IMR-90 (cell line): ENCODE measurements around the gene LRRTM3. TPM values are rescaled to one million over a fixed set of nuclear protein-coding genes. Genes with fewer than 3 reads are reported as not detected.

Experiments
- ATAC-seq: fragments of 200-7000 bp; cut with Tn5 transposase; 2 replicates; pipeline ENCODE4 v1.9.1; 2020; ENCODE audit warnings: low read depth, mild to moderate bottlenecking, moderate library complexity
- BruUV-seq: library from RNA; stranded (reverse); fragments of 400-500 nt; replicated peaks from 2 replicates; lab custom pipeline; 2021; lab: Mats Ljungman, UMichigan
- CTCF ChIA-PET: fragments of 300-600 bp; formaldehyde crosslinking; extraction: SDS; loops from one replicate; lab custom pipeline; 2021; ENCODE audit warnings: antibody characterized with exemption; lab: Yijun Ruan, JAX
- POLR2A ChIA-PET: fragments of 300-600 bp; sonication (Branson Sonifier 250); formaldehyde crosslinking; loops from one replicate; lab custom pipeline; 2022; ENCODE audit warnings: antibody characterized with exemption; ENCODE audit not compliant: unreplicated experiment; lab: Charles Lee
- DNase-seq: peaks from one replicate; pipeline ENCODE4 v3.0.0; 2013
- H2AFZ ChIP-seq: replicated peaks from 2 replicates; pipeline ENCODE3; 2013; ENCODE audit warnings: low read length, mild to moderate bottlenecking; ENCODE audit not compliant: poor library complexity
- H2AK5ac ChIP-seq: 2 replicates; pipeline ENCODE4 v1.6.1; 2013; ENCODE audit warnings: low read depth, low read length, inconsistent platforms
- H2AK9ac ChIP-seq: replicated peaks from 2 replicates; pipeline ENCODE3; 2013; ENCODE audit warnings: mild to moderate bottlenecking, low read depth, low read length, moderate library complexity; ENCODE audit not compliant: poor library complexity
- H2BK120ac ChIP-seq: 2 replicates; pipeline ENCODE4 v1.6.1; 2013; ENCODE audit warnings: low read depth, low read length, inconsistent platforms
- H2BK15ac ChIP-seq: 3 replicates; pipeline ENCODE4 v1.6.1; 2013; ENCODE audit warnings: low read depth, low read length, inconsistent platforms
- H2BK20ac ChIP-seq: 2 replicates; pipeline ENCODE4 v1.6.1; 2013; ENCODE audit warnings: low read depth, mild to moderate bottlenecking, inconsistent platforms, low read length, moderate library complexity
- H2BK5ac ChIP-seq: 2 replicates; pipeline ENCODE4 v1.6.1; 2013; ENCODE audit warnings: mild to moderate bottlenecking, low read depth, low read length, inconsistent platforms; ENCODE audit not compliant: poor library complexity, severe bottlenecking
- H3K14ac ChIP-seq: replicated peaks from 2 replicates; pipeline ENCODE4 v1.6.1; 2013; ENCODE audit warnings: low read depth, low read length, inconsistent platforms
- H3K18ac ChIP-seq: 2 replicates; pipeline ENCODE4 v1.6.1; 2013; ENCODE audit warnings: low read depth, low read length, control low read depth
- H3K23ac ChIP-seq: 2 replicates; pipeline ENCODE4 v1.6.1; 2013; ENCODE audit warnings: low read depth, low read length, inconsistent platforms
- H3K27ac ChIP-seq: 2 replicates; pipeline ENCODE4 v1.5.1; 2013; ENCODE audit warnings: mild to moderate bottlenecking, control low read depth, low read length; ENCODE audit not compliant: insufficient read depth
- H3K27me3 ChIP-seq: 2 replicates; pipeline ENCODE4 v1.6.1; 2013; ENCODE audit warnings: low read length; ENCODE audit not compliant: control insufficient read depth, insufficient read depth
- H3K36me3 ChIP-seq: 2 replicates; pipeline ENCODE4 v1.6.1; 2013; ENCODE audit warnings: low read length, mixed read lengths; ENCODE audit not compliant: control insufficient read depth, insufficient read depth
- H3K4ac ChIP-seq: 2 replicates; pipeline ENCODE4 v1.6.1; 2013; ENCODE audit warnings: low read depth, low read length, inconsistent platforms
- H3K4me1 ChIP-seq: 2 replicates; pipeline ENCODE4 v1.6.1; 2013; ENCODE audit warnings: low read length, mixed read lengths; ENCODE audit not compliant: control insufficient read depth, insufficient read depth
- H3K4me2 ChIP-seq: 2 replicates; pipeline ENCODE4 v1.6.1; 2013; ENCODE audit warnings: low read depth, mild to moderate bottlenecking, control low read depth, low read length, moderate library complexity
- H3K4me3 ChIP-seq: 2 replicates; pipeline ENCODE4 v1.5.1; 2013; ENCODE audit warnings: low read depth, mild to moderate bottlenecking, control low read depth, low read length, moderate library complexity; ENCODE audit not compliant: insufficient read depth
- H3K56ac ChIP-seq: 2 replicates; pipeline ENCODE4 v1.6.1; 2013; ENCODE audit warnings: low read length, inconsistent platforms; ENCODE audit not compliant: insufficient read depth; ENCODE audit errors: extremely low read depth
- H3K79me1 ChIP-seq, 2 experiments: 2 replicates each; pipeline ENCODE4 v1.6.1; 2013; ENCODE audit warnings: low read length in 2 of 2, inconsistent platforms in 1 of 2, low read depth in 1 of 2
- H3K9ac ChIP-seq: 2 replicates; pipeline ENCODE4 v1.6.1; 2013; ENCODE audit warnings: low read depth, low read length, control low read depth
- H3K9me1 ChIP-seq: 2 replicates; pipeline ENCODE4 v1.6.1; 2013; ENCODE audit warnings: low read length, inconsistent platforms; ENCODE audit not compliant: insufficient read depth
- H3K9me3 ChIP-seq: 2 replicates; pipeline ENCODE4 v1.6.1; 2013; ENCODE audit warnings: low read length; ENCODE audit not compliant: control insufficient read depth, insufficient read depth
- H4K20me1 ChIP-seq: 2 replicates; pipeline ENCODE4 v1.6.1; 2013; ENCODE audit warnings: low read length, inconsistent platforms; ENCODE audit not compliant: insufficient read depth
- H4K5ac ChIP-seq: 2 replicates; pipeline ENCODE4 v1.6.1; 2013; ENCODE audit warnings: mild to moderate bottlenecking, low read depth, low read length, control low read depth
- H4K8ac ChIP-seq, 2 experiments: 2 replicates each; pipeline ENCODE4 v1.6.1; 2013; ENCODE audit warnings: low read depth in 2 of 2, low read length in 2 of 2, control low read depth in 1 of 2, inconsistent platforms in 1 of 2
- H4K91ac ChIP-seq: 2 replicates; pipeline ENCODE4 v1.6.1; 2013; ENCODE audit warnings: low read depth, low read length, inconsistent platforms; ENCODE audit not compliant: insufficient read depth
- CEBPB ChIP-seq: IDR thresholded peaks from 2 replicates; pipeline ENCODE4 v1.6.1; 2012; ENCODE audit warnings: low read depth, low read length, improper control_type of control experiment
- MXI1 ChIP-seq: IDR thresholded peaks from 2 replicates; pipeline ENCODE4 v1.6.1; 2012; ENCODE audit warnings: low read depth, mild to moderate bottlenecking, low read length, moderate library complexity, borderline replicate concordance
- RFX5 ChIP-seq: IDR thresholded peaks from 2 replicates; pipeline ENCODE4 v1.8.0; 2012; ENCODE audit warnings: low read depth, mild to moderate bottlenecking, low read length, moderate library complexity
- WGBS, 2 experiments: methylation state at CpG; one replicate each; pipeline versions ENCODE4 v1.1.5 to v1.1.7; 2013; ENCODE audit warnings: missing lambda C conversion rate in 2 of 2; ENCODE audit not compliant: insufficient read length in 1 of 2; ENCODE audit errors: extremely low coverage in 2 of 2; 5-methylcytosine and 5-hydroxymethylcytosine counted together
- dilution Hi-C: fragments of 300-500 bp; cut with HindIII; formaldehyde crosslinking; loops from one replicate; pipeline ENCODE4 v1.14.3; 2018; ENCODE audit warnings: low sequenced_read_pairs; ENCODE audit not compliant: unreplicated experiment
- in situ Hi-C: fragments of 300-500 bp; cut with MboI; formaldehyde crosslinking; loops from 3 replicates; pipeline ENCODE4 v1.14.3; 2019; ENCODE audit warnings: low sequenced_read_pairs, inconsistent platforms, mixed read lengths
- intact Hi-C: fragments of 100-400 bp; cut with micrococcal nuclease; formaldehyde crosslinking; loops from 2 replicates; pipeline ENCODE4 v1.10.0; 2022
- polyA plus RNA-seq, 3 experiments: library from polyadenylated mRNA; depleted of rRNA; stranded (reverse); fragments of >200 nt; gene quantifications; 2 replicates each; pipeline ENCODE4 v1.2.3, GENCODE V29; 2012; ENCODE audit warnings: low replicate concordance in 1 of 3
- total RNA-seq: library from RNA; depleted of rRNA; stranded (reverse); fragments of >200 nt; gene quantifications from 2 replicates; pipeline ENCODE4 v1.2.3, GENCODE V29; 2012

Gene LRRTM3
- total and polyA plus RNA-seq, 2 of the 4 experiments (the other 2 are of a cell fraction) = under 0.01 TPM; not detected in 1

- no peak overlapping the region for H4K5ac ChIP-seq
- H2AK5ac ChIP-seq = no peak overlapping the region
- no peaks in the 10 kb centered on the region for H3K4me1 ChIP-seq
- no peak overlapping the region for H4K8ac ChIP-seq
- H3K79me1 ChIP-seq = no peaks in the 10 kb centered on the region
- no peak overlapping the region for H4K91ac ChIP-seq
- H2AK9ac ChIP-seq = no peak overlapping the region
- ATAC-seq (no peak), DNase-seq (no peak)
- no peak overlapping the region for H3K4ac ChIP-seq
- in situ Hi-C loops = no loop called here
- H2BK5ac ChIP-seq = no peak overlapping the region
- H2BK15ac ChIP-seq = no peak overlapping the region
- H3K36me3 ChIP-seq = no peaks in the 10 kb centered on the region
- H3K9me3 ChIP-seq = no peaks in the 10 kb centered on the region
- CTCF ChIA-PET = no interaction called here
- no peak overlapping the region for H3K4me2 ChIP-seq
- H3K56ac ChIP-seq = no peak overlapping the region
- no peak overlapping the region for H3K9ac ChIP-seq
- H3K27me3 ChIP-seq = no peaks in the 10 kb centered on the region
- BruUV-seq = no TSS peak
- H2BK120ac ChIP-seq = no peak overlapping the region
- H3K14ac ChIP-seq = no peak overlapping the region
- POLR2A ChIA-PET = no interaction called here
- intact Hi-C loops = no loop called here
- dilution Hi-C loops = no loop called here
- TF ChIP-seq MXI1 (no peak), CEBPB (no peak), RFX5 (no peak)
- H3K4me3 ChIP-seq = no peak overlapping the region
- no peak overlapping the region for H3K27ac ChIP-seq
- no peak overlapping the region for H3K18ac ChIP-seq
- no peak overlapping the region for H3K23ac ChIP-seq
- H2AFZ ChIP-seq = no peak overlapping the region
- no peaks in the 10 kb centered on the region for H3K9me1 ChIP-seq
- WGBS, 2 experiments = no CpG with 5 or more reads among the region's 1 CpG
- H2BK20ac ChIP-seq = no peak overlapping the region
- no peaks in the 10 kb centered on the region for H4K20me1 ChIP-seq
These were observed 85.6 kb downstream of the LRRTM3 start for GRCh38 chr10:67011480-67011879.
